Fibroblast of skin of scalp (primary cell): Measurements from ENCODE around the gene SLC39A3.

Experiments
- DNase-seq: peaks from one replicate; pipeline ENCODE4 v3.0.0-alpha.2; 2013

Gene SLC39A3

GRCh38 chr19:2768365-2769132 is 28.7 kb upstream of the SLC39A3 start:
- DNase-seq: no peak

DNA sequence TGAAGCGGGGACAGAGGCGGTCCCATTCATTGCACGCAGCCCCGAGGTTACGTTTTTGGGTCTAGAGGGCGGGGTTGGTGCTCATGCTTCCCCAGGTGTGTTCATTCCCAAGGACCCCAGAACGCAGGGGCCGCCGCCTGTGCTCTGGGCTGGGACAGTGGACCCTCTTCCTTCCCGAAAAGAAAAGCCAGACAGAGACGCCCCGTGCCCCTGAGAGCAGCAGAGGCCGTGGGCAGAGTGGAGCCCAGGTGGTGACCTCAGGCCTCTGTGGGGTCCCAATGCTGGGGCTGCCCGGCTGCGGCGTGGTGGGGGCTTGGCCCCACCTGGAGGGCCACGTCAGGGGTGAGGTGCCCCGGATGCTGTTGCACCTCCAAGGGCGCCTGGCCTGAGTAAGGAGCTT is 27.9 kb upstream of the SLC39A3 start:
- no peak for DNase-seq

GRCh38 chr19:2766594-2767372 is 27.0 kb upstream of the SLC39A3 start:
- DNase-seq: no peak

DNA sequence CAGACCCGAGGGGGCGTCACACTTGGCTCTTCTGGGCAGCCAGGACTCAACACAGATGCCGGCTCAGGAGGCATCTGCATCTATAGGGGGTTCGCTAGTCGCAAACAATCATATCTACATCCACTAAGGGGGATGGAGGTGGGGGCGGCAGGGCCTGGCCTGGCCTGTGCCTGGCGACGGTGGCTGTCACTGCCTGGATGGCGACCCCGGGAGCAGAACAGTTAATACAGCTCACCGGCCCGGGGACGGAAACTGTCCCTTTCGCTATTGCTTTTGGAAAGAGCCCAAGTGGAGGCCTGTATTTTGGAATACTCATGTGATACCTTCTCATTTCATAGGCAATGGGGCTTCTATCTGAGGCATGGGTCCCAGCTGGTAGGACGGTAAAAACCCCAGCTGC is 25.6 kb upstream of the SLC39A3 start:
- no peak for DNase-seq

DNA sequence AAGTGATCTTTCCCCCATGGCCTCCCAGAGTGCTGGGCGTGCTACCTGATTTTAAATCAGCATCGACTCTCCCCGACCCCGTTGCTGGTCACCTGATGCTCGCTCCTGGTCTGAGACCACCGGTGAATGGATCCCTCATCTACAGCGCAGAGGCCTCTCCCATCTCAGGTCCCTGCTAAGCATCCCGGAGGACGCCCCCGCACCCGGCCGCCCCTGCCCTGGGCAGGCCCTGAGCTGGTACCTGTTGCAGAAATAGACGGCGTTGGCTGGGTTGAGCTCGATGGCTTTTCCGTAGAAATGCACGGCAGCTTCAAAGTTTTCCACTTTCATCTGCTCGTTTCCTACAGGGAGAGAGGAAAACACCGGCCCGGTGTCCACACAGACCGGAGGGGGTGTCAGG is 25.1 kb upstream of the SLC39A3 start:
- DNase-seq: no peak

DNA sequence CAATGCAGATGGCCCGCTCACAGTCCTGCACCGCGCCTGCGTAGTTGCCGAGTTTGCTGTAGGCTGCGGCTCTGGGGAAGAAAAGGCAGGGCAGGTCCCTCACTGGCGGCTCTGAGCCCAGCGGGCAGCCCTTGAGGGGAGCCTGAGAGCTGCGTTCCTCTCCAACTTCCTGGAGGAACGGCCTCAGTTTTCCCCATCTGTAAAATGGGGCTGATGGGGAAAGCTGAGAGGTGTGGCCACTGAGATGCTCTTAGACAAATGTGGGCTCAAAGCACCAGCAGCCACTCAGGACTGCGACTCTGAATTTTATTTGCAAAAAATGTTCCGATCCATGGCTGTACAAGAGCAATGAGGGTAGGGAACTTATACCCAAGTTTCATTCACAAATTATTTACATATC is 23.9 kb upstream of the SLC39A3 start:
- DNase-seq: no peak

GRCh38 chr19:2762783-2763496 is 23.1 kb upstream of the SLC39A3 start:
- no peak for DNase-seq

DNA sequence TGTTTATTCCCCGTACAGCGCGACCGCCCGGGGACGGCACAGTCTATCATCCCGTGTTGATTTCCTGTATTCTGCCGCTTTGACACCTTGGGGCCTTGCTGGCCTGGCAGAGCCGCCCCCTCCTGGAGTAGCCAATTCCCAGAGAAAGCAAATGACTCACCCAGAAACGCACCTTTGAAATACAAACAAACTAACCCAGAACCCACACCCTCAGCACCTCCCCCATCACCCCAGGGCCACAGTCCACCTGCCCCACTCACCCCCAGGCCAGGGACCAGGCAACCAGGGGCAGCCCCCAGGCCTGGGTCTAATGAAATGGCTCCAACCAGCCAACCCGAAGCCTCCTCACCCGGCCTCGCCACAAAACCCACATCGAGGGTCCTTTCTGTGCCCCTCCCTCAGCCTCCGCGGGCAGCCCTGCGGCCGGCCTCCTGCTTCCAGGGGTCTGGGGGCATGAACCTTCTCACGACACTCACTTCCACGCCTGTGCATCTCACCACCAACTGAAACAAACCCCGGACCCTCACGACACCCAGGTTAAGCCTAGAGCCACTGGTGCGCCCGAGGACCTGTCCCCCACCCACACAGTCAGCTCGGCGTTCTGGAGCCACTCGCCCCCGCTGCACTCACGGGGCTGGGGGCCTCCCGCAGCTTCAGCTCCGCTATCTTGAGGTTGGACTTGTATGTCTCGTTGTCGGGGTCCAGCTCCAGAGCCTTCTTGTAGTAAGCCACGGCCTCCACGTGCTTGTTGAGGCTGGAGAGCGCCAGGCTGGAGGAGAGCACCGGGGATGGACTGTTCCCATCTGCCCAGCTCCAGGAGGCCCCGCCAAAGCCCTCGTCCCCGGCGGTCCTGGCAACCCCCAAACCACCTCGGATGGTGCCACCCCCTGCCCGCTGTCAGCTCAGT is 22.3 kb upstream of the SLC39A3 start:
- no peak for DNase-seq

- DNase-seq: no peak
Measured at GRCh38 chr19:2761309-2761677, 21.5 kb upstream of the SLC39A3 start.

DNA sequence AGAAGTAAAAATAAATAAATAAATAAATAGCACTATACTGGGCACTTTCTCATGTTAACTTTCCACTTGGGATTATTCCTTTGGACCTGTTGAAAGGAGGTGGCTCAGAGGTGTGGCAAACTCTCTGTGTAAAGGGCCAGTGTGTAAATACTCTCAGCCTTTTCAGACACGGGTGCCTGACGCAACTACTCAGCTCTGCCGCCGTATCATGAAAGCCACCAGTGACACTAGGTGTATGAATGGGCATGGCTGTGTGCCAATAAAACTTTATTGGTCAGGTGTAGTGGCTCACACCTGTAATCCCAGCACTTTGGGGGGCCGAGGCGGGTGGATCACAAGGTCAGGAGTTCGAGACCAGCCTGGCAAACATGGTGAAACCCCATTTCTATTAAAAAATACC is 20.1 kb upstream of the SLC39A3 start:
- no peak for DNase-seq

DNA sequence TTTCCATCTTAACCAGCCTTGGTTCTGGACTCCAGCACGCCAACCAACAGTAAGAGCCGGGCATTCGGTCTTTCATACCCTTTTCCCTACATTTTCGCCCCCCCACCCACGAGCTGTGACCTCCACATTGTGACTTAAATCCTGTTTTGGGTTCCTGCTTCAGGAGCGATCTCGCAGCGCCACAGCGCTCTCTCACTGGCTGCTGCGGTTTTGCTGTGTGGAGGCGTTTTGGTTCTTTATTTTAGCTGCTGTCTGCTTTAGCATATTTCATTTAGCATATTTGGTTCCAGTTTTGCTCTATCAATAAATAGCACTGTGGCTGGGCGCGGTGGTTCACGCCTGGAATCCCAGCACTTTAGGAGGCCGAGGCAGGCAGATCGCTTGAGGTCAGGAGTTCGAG is 19.5 kb upstream of the SLC39A3 start:
- no peak for DNase-seq

DNA sequence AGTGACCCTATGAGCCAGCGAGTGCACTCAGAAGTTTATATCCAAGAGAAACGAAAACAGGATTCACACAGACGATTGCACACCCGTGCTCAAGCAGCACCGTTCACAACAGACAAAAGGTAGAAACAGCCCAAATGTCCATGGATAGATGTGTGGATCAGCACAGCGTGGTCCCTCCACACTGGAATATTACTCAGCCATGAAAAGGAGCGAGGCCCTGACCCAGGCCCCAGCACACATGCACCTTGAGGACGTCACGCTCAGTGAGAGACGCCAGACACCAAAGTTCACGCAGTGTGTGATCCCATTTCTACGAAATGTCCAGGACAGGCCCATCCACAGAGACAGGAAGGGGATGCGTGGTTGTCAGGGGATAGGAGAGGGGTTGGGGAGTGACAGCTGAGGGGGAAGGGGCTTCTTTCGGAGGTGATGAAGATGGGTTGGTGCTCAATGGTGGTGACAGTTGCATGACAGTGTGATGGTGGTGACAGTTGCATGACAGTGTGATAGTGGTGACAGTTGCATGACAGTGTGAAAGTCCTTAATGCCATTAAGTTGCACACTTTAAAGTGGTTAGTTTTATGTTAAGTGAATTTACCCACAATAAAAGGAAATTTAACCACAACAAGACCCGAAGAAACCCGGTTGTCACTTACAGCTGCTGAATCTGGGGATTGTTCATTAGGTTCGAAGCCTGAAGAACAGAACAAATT is 18.9 kb upstream of the SLC39A3 start:
- DNase-seq: no peak

- DNase-seq: no peak
Measured at GRCh38 chr19:2756921-2757881, 17.4 kb upstream of the SLC39A3 start.

GRCh38 chr19:2756477-2756876 is 16.7 kb upstream of the SLC39A3 start:
- no peak for DNase-seq

DNA sequence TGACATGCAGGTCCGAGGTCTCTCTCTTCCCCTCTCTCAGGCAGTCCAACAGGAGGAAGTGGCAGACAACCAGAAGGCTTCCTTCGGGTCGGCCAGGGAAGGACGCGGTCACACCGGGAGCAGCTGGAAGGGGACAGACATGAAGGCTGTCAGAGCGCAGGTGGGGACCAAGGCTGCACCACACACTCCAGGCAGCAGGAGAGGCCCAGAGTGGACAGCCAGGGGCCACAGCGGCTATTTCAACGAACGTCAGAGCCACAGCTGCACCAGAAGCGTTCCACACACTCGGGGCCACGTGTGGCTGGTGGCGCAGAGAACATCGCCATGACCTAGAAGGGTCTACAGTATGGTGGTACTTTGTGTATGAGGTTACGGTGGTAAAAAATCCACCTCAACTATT is 16.0 kb upstream of the SLC39A3 start:
- no peak for DNase-seq

DNA sequence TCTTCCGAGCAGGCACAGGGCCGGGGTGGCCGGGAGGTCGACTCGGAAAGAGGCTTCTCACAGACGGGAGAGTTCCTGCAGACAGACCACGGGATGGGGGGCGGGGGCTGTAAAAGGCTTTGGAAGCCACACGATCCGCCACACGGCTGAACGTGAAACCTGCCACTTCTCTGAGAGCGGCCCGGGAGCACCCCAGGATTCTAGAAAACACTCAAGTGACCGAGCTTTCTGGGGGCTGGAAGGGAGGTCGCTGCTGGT is 15.6 kb upstream of the SLC39A3 start:
- DNase-seq: no peak

DNA sequence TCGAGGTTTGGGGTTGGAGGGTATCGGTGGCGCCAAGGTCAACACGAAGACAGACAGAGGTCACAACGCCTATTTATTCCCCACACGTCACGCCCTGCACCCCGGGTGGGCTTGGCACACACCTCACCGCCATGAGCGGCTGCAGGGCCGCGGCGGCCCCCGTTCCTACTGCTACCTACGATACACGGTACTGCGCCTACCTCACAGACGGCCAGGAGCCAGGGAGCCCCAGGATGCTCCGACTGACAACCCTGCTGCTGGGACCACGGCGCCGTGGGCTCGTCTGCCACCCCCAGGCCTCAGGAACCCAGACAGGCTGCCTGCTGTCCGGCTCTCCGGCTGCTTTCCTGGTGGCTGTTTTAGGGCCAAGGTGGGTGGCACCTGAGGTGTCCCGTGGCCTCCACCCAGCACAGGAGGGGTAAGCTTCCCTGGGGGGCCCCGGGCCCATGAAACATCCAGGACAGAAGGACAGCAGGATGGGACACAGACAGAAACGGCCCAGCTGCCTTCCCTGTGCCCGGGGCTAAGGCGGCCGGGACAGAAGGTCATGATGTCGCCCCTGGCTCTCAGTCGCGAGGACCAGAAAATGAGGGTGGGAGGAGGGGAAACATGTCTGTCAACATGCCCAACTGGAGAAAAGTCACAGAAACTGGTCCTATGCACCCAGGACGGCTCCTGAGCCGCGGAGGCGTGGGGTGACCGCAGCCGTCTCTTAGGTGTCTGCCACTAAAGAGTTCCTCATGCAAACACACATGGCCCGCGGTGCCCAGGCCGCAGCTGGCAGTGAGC is 15.0 kb upstream of the SLC39A3 start:
- no peak for DNase-seq

DNA sequence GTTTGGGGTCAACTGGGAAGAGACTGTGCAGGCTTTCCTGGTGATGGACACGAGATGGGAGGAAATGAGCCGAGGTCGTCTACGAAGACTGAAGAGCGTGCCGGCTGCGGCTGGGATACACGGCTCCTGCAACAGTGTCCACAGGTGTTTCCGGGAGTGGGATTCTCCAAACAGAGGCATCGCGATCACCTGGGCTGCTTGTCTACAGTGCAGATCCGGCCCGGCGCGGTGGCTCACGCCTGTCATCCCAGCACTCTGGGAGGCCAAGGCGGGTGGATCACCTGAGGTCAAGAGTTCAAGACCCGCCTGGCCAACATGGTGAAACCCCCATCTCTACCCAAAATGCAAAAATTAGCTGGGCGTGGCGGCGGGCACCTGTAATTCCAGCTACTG is 11.6 kb upstream of the SLC39A3 start:
- no peak for DNase-seq

DNA sequence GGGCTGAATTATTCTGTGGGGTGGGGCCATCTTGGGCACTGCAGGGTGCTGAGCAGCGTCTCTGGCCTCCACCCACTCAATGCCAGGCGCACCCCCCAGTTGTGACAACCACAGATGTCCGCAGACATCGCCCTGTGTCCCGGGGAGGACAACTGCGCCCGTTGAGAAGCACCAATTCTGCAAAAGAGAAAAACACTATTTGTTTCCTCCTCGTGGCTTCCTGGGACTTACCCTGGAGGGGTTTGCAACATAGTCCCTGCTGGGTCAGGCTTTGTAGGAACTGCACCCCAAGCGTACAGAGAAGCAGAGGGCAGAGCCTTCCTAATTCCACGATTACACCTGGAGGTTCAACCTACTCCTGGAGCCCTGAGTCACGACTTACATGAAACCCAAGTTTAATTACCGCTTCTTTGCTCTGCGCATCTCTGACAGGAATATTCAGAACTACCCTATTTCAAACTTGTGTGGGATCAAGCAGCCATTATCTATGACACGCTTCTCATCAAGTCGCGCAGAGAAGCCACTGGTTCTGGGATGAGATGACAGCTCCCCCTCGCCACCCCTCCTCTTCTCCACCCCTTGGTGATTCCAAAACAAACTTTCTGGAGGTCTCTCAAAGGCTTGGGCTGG is 11.1 kb upstream of the SLC39A3 start:
- DNase-seq: no peak

DNA sequence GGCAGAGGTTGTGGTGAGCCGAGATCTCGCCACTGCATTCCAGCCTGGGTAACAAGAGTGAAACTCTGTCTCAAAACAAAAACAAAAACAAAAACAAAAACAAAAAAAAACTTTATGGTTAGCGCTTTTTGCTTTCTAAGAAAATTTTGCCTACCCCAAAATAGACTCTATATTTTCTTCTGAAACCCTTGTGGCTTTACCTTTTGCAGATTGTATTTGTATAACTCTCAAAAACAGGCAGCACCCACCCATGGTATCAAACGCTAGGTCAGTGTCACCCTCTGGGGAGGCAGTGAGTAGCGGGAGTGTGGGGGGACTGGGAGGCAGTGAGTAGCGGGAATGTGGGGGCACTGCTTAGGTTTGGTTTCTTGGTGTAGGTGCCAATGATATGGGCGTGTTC is 7.5 kb upstream of the SLC39A3 start:
- DNase-seq: no peak
